GM12891 (cell line): ENCODE results near the gene RBKS.

Experiments used
- PAX5 ChIP-seq: IDR thresholded peaks from 2 replicates; pipeline ENCODE4 v1.6.1; 2011; ENCODE audit warnings: low read length, moderate library complexity, mild to moderate bottlenecking; ENCODE audit not compliant: insufficient read depth, severe bottlenecking
- POLR2A ChIP-seq: IDR thresholded peaks from 2 replicates; pipeline ENCODE4 v1.6.1; 2011; ENCODE audit warnings: low read depth, low read length, control low read depth
- POLR2AphosphoS5 ChIP-seq: IDR thresholded peaks from 2 replicates; pipeline ENCODE4 v1.6.1; 2011; ENCODE audit warnings: low read depth, low read length, control low read depth
- POU2F2 ChIP-seq: IDR thresholded peaks from 2 replicates; pipeline ENCODE4 v1.6.1; 2011; ENCODE audit warnings: low read depth, mild to moderate bottlenecking, control low read depth, low read length, moderate library complexity
- TAF1 ChIP-seq: IDR thresholded peaks from 2 replicates; pipeline ENCODE4 v1.6.1; 2011; ENCODE audit warnings: low read depth, low read length, control low read depth

DNA sequence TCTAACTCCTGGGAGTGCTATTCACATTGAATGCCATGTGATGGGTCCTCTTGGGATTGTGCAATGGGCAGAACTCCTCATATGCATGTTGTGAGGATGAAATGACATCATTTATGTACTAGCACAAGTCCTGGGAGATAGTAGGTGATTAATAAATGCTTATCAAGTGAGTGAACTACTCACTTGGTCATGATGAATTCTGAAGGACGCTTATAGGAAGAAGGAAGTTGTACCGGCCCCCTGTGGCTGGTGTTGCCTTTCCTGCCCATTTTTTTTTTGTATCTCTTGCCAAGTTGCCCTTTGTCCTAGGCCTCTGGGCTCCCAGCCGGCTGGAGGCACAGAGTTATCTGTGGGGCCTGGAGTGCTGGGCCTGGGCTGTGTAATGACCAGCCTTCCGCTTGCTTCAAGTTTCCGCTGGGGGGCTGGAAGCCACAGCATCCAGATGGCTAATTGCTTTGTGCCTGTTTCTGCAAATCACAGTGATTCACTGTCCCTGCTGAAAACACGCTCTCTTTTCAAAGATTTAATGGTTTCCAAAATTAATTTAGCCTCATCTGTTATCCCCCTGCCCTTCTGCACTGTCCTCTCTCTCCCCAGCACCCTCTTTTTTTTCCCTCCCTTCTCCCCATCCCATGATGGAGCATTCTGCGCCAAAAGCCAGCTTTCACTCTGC lies 152.4 kb downstream of the RBKS start:
- TF ChIP-seq POLR2A (no peak), PAX5 (no peak), POLR2AphosphoS5 (no peak), TAF1 (no peak), POU2F2 (no peak)
